Measurements from ENCODE around the gene RNH1.

The RNH1 gene

DNA sequence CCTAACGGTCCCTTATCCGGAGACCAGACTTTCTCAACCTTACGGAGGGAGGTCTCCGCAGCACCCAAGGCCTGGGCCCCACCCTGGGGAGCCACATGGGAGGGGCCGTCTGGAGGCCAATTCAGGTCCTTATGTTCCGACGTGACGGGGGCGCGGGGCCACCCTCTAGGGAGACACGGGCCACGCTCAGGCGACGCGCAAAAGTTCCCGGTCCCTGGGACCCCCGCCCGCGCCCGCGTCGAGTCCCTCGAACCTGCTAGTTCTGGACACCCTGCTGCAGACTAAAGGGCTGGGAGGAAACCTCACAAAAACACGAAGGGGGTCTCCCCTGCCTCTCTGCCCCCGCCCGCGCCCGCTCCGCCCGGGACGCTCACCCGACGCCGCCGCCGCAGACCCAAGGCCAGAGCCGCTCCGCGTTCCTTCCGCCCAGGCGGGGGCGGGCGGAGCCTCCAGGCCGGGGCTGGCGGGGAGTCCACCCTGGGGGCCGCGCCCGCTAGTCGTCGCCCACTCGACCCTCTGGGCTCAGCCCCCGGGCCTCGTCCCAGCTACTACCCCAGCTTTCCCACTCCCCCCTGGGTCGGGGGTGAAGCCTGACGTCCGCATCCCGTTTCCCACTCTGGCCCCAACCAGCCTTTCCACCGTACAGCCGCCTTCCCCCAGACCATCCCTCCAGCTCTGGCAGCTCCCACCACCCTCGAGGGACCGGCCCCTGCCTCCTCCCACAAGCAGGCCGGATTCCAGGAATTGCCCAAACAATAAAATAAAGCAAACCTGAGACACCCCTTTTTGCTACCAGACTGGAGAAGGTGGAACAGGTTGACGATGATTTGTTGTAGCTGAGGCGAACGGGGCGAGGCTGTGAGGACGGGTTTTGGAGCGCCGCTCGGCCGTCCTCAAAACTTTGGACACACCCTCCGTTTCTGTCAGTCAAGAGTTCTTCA, 2.7 kb downstream of the RNH1 start:
- no CpG with 5 or more reads among the region's 72 CpGs for WGBS (ENCODE audit: insufficient coverage, insufficient read length)
- no peaks in the 10 kb centered on the region for H3K4me1 ChIP-seq (ENCODE audit: control insufficient read depth, insufficient read depth, low read length)
- no peak for DNase-seq (ENCODE audit: low read depth, low spot score)
- H3K36me3 ChIP-seq (ENCODE audit: control insufficient read depth, insufficient read depth, low read length): peaks cover 15% of the 10 kb centered on the region
- H3K9me3 ChIP-seq (ENCODE audit: control insufficient read depth, insufficient read depth, low read length): no peaks in the 10 kb centered on the region
- no peaks in the 10 kb centered on the region for H3K27me3 ChIP-seq (ENCODE audit: control insufficient read depth, insufficient read depth, low read length)
- H3K27ac ChIP-seq (ENCODE audit: low read length): no peak overlapping the region
- no peak overlapping the region for H3K4me3 ChIP-seq (ENCODE audit: low read length)

DNA sequence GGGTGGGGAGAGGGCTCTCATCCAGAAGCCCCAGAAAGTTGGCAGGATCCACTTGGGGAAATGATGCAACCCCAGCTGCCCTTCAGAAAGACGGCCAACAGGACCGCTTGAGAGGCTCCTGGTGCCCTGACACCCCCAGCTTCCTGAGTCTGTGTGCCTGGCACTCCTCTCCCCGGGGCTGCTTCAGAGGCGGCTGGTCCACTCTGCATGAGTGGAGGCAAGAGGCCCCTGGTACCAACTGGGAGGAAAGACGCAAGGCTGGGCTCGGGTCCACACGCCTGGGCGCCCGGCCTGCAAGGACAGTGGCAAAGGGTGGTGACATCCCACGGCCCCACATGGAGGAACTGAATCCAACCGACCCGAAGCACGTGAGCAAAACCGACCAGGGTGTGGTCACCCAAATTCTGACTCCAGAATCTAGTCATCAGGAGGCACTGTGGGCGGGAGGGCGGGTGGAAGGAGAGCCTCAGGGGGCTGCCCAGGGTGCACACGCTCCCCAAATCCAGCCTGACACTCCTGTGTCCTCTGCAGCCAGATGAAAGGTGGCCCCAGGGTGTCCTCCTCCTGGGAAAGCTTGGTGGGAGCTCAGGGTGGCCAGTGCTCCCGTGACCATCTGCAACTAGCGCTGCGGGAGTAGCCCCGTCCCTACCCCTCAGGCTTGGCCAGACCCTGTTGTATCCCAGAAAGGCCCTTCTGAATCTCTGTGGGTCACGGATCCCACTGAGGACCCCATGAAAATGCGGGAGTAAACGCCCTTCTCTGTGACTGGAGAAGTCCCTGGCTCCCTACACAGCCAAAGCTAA, 3.7 kb downstream of the RNH1 start:
- Histone ChIP-seq H3K36me3 (ENCODE audit: control insufficient read depth, insufficient read depth, low read length) (peaks cover 24% of the 10 kb centered on the region), H3K4me3 (ENCODE audit: low read length) (no peak overlapping the region)
- DNase-seq (ENCODE audit: low read depth, low spot score): no peak

DNA sequence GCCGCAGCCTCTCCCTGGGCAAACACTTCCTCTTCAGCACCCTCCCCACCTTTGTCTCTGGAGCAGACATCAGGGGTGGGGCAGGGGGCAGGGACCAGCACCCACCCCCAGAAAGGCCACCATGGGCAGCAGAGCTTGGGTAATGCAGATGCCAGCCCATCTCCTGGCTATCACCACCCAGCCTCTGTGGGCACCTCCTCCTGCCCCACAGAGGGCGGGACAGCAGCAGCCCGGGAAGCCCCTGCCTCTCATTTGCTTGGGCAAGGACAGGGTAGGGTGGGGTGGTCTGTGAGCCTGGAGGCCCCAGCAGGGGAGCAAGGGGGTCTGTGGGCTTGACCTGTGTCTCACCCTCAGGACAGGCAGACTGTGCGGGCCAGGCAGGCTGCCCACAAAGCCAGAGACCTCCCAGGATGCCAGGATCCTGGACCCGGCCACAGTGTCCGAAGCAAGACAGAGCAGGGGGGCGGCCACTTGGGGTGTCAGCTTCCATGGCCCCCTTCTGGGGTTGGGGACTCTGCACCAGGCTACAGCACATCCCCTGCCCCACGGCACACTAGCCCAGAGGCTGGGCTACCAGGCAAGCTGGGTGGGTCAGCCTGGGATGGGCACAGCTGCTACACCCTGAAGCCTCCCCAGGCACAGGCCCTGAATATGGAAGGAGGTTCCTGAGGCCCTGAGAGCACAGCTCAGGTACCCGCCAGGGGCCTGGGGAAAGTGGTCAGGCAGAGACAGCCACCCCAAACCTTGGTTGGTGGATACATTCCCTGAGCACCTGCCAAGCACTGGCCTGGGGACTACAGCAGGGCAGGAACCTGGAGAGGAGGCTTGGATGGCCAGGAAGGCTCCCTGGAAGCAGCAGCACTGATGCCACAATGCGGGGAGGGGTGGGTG, 4.5 kb downstream of the RNH1 start:
- no CpG with 5 or more reads among the region's 10 CpGs for WGBS (ENCODE audit: insufficient coverage, insufficient read length)
- no peaks in the 10 kb centered on the region for H3K4me1 ChIP-seq (ENCODE audit: control insufficient read depth, insufficient read depth, low read length)
- H3K9me3 ChIP-seq (ENCODE audit: control insufficient read depth, insufficient read depth, low read length): no peaks in the 10 kb centered on the region
- DNase-seq (ENCODE audit: low read depth, low spot score): no peak
- no peak overlapping the region for H3K27ac ChIP-seq (ENCODE audit: low read length)
- H3K27me3 ChIP-seq (ENCODE audit: control insufficient read depth, insufficient read depth, low read length): no peaks in the 10 kb centered on the region
- no peak overlapping the region for H3K4me3 ChIP-seq (ENCODE audit: low read length)
- peaks cover 33% of the 10 kb centered on the region for H3K36me3 ChIP-seq (ENCODE audit: control insufficient read depth, insufficient read depth, low read length)

More for the DNA sequence above, 3.7 kb downstream of the RNH1 start:
- H3K27me3 ChIP-seq (ENCODE audit: control insufficient read depth, insufficient read depth, low read length): no peaks in the 10 kb centered on the region
- H3K27ac ChIP-seq (ENCODE audit: low read length): no peak overlapping the region
- WGBS (ENCODE audit: insufficient coverage, insufficient read length): no CpG with 5 or more reads among the region's 24 CpGs
- H3K9me3 ChIP-seq (ENCODE audit: control insufficient read depth, insufficient read depth, low read length): no peaks in the 10 kb centered on the region
- no peaks in the 10 kb centered on the region for H3K4me1 ChIP-seq (ENCODE audit: control insufficient read depth, insufficient read depth, low read length)

DNA sequence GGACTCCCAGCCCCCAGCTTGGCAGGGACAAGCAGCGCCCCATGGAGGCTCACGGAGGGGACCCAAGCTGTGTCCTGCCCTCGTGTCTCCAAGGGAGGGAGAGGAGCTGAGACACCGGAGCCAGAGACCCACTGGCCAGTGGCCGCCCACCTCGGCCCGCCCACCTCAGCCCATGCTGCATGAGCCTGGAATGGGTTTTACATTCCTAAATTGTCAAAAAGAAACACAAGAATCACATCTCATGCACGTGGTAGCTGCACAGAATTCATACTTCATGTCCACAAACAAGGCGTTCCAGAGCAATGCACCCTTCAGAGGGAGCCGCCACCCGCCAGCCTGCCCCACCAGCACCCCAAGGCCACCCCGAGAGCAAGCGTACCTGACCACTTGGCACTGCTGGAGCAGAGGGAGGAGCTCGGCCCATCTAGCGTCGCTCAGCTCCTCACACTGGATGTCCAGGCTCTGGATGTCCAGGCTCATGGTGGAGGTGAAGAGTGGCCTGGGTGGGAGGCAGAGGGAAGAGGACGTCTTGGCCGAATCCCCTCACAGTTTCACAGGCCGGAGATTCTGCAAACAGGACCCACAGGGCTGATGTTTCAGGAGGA, 5.3 kb downstream of the RNH1 start:
- H3K27ac ChIP-seq (ENCODE audit: low read length): no peak overlapping the region
- no peak for DNase-seq (ENCODE audit: low read depth, low spot score)
- H3K4me1 ChIP-seq (ENCODE audit: control insufficient read depth, insufficient read depth, low read length): no peaks in the 10 kb centered on the region
- peaks cover 40% of the 10 kb centered on the region for H3K36me3 ChIP-seq (ENCODE audit: control insufficient read depth, insufficient read depth, low read length)
- no peaks in the 10 kb centered on the region for H3K9me3 ChIP-seq (ENCODE audit: control insufficient read depth, insufficient read depth, low read length)
- H3K4me3 ChIP-seq (ENCODE audit: low read length): no peak overlapping the region
- H3K27me3 ChIP-seq (ENCODE audit: control insufficient read depth, insufficient read depth, low read length): no peaks in the 10 kb centered on the region
- WGBS (ENCODE audit: insufficient coverage, insufficient read length): no CpG with 5 or more reads among the region's 19 CpGs

DNA sequence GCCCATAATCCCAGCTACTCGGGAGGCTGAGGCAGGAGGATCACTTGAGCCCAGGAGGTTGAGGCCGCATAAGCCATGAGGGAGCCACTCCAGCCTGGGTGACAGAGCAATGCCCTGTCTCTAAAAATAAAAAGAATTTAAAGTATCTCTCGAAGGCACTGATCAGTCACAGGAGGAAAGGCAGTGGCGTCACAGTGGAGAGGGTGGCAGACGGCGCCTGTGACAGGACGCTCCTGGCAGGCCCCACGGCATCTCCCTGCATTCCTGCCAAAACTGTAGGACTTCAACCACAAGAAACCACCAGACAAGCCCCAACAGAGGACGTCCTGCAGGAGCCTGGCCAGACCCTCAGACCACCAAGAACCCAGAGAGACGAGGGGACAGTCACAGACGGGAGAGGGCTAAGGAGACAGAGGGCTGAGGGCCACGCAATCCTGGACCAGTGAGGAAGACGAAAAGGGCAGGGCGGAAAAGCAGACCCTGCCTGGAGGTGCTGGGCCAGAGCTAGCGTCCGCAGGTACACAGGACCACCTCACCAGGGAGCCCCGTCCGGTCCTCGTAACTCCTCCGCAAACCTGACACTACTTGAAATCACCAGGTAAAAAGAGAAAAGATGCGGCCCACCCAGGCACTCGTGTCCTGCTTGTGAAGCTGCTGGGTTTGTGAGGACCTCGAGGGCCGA, 5.9 kb downstream of the RNH1 start:
- no peak overlapping the region for H3K27ac ChIP-seq (ENCODE audit: low read length)
- no peaks in the 10 kb centered on the region for H3K9me3 ChIP-seq (ENCODE audit: control insufficient read depth, insufficient read depth, low read length)
- no peaks in the 10 kb centered on the region for H3K4me1 ChIP-seq (ENCODE audit: control insufficient read depth, insufficient read depth, low read length)
- no CpG with 5 or more reads among the region's 24 CpGs for WGBS (ENCODE audit: insufficient coverage, insufficient read length)
- DNase-seq (ENCODE audit: low read depth, low spot score): no peak
- peaks cover 41% of the 10 kb centered on the region for H3K36me3 ChIP-seq (ENCODE audit: control insufficient read depth, insufficient read depth, low read length)
- no peak overlapping the region for H3K4me3 ChIP-seq (ENCODE audit: low read length)
- H3K27me3 ChIP-seq (ENCODE audit: control insufficient read depth, insufficient read depth, low read length): no peaks in the 10 kb centered on the region

DNA sequence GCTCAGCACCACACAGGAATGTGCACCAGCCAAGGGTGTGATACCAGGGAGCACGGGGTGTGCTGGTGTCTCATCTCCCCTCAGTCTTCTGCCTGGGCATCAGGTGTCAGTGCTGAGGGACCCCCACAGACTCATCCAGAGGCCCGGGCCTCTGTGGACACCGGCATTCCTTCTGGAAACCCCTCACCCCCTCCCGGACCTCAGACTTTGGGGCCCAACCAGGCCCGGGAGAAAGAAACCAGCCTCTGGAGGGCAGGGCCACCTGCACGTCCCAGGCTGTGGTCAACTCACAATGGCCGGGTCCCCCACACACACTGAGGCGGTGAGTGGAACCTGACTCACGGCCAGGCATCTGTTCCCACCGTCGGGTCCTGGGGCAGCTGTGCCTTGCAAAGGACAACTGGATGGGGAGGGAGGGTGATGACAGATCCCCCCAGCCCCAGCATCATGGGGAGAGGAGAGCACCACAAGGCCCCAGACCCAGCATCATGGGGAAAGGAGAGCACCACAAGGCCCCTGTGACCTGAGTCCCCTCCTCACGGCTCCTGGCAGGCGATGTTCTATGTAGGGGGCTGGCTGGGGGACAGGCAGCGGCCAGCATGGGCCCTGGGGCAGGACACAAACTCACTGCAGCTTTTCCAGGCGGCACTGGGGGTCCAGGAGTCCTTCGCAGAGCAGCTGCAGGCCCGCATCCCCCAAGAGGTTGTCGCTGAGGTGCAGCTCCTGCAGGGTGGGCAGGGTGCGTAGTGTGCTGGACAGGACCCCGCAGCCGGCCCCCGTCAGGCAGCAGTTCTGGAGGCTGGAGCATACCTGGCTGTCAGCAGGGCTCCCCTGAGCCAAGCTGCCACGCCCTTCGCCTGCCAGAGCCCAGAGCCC, 7.6 kb downstream of the RNH1 start:
- Histone ChIP-seq H3K36me3 (ENCODE audit: control insufficient read depth, insufficient read depth, low read length) (peaks cover 41% of the 10 kb centered on the region), H3K4me3 (ENCODE audit: low read length) (no peak overlapping the region), H3K4me1 (ENCODE audit: control insufficient read depth, insufficient read depth, low read length) (no peaks in the 10 kb centered on the region), H3K27me3 (ENCODE audit: control insufficient read depth, insufficient read depth, low read length) (no peaks in the 10 kb centered on the region), H3K27ac (ENCODE audit: low read length) (no peak overlapping the region), H3K9me3 (ENCODE audit: control insufficient read depth, insufficient read depth, low read length) (no peaks in the 10 kb centered on the region)
- no peak for DNase-seq (ENCODE audit: low read depth, low spot score)
- no CpG with 5 or more reads among the region's 24 CpGs for WGBS (ENCODE audit: insufficient coverage, insufficient read length)

DNA sequence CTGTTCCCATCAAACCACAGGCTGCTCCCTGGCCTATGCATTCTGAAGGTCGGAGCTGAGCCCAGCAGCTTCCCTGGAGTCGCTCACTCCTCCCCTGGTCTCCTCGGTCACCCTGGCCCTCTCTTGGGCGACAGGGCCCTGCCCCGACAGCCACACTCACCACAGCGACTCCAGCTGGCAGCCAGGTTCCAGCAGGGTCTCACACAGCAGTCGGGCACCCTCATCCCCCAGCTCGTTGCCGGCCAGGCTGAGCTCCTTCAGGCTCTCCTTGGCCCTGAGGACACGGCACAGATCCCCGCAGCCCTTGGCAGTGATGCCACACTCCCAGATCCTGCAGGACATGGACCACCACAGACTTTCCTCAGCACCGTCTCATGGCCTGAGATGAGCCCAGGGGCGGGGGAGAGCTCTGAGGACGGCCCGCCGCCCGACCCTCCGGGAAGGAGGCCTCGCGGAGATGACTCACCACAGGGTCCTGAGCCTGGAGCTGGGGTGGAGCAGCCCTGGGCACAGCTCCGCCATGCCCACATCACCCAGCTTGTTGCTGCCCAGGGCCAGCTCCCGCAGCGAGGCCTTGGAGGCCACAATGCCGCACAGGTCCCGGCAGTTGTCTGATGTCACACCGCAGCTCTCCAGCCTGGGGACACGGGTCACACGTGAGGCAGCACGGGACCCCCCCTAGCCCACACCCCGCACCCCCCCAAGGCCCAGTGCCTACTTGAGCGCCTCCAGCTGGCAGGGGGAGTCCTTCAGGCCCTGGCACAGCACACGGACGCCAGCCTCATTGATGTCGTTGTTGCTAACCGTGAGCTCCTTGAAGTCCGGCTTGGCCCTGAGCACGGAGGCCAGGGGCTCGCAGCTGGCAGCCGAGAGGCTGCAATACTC, 8.5 kb downstream of the RNH1 start:
- DNase-seq (ENCODE audit: low read depth, low spot score): no peak
- WGBS (ENCODE audit: insufficient coverage, insufficient read length): no CpG with 5 or more reads among the region's 39 CpGs
- no peak overlapping the region for H3K27ac ChIP-seq (ENCODE audit: low read length)
- no peaks in the 10 kb centered on the region for H3K27me3 ChIP-seq (ENCODE audit: control insufficient read depth, insufficient read depth, low read length)
- no peak overlapping the region for H3K4me3 ChIP-seq (ENCODE audit: low read length)
- H3K36me3 ChIP-seq (ENCODE audit: control insufficient read depth, insufficient read depth, low read length): peaks cover 41% of the 10 kb centered on the region
- no peaks in the 10 kb centered on the region for H3K4me1 ChIP-seq (ENCODE audit: control insufficient read depth, insufficient read depth, low read length)
- no peaks in the 10 kb centered on the region for H3K9me3 ChIP-seq (ENCODE audit: control insufficient read depth, insufficient read depth, low read length)

DNA sequence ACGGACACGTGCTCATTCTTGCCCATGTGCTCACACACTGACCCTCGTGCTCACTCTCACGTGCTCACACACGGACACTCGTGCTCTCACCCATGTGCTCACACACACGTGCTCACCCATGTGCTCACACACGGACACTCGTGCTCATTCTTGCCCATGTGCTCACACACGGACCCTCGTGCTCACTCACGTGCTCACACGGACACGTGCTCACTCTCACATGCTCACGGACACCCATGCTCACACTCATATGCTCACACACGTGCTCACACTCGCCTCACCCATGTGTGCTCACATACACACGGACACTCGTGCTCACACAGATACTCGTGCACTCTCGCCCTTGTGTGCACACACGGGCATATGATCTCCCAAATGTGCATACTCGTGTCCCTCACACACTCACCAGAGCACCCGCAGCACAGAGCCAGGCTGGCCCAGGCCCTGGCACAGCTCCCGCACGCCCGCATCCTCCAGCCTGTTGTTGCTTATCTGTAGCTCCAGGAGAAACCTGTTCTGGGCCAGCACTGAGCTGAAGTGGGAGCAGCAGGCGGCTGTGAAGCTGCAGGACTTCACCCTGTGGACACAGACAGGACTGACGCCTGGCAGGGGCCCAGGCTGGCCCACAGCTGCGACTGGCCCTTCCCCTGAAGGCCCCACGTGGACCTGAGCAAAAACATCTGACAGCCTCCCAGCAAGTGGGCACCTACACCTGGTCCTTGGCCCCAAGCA, 9.3 kb downstream of the RNH1 start:
- no peak overlapping the region for H3K27ac ChIP-seq (ENCODE audit: low read length)
- H3K36me3 ChIP-seq (ENCODE audit: control insufficient read depth, insufficient read depth, low read length): peaks cover 41% of the 10 kb centered on the region
- no peak overlapping the region for H3K4me3 ChIP-seq (ENCODE audit: low read length)
- no CpG with 5 or more reads among the region's 31 CpGs for WGBS (ENCODE audit: insufficient coverage, insufficient read length)
- no peaks in the 10 kb centered on the region; the same call in 1 of the 2 replicates for H3K4me1 ChIP-seq (ENCODE audit: control insufficient read depth, insufficient read depth, low read length)
- DNase-seq (ENCODE audit: low read depth, low spot score): no peak
- no peaks in the 10 kb centered on the region for H3K9me3 ChIP-seq (ENCODE audit: control insufficient read depth, insufficient read depth, low read length)
- no peaks in the 10 kb centered on the region for H3K27me3 ChIP-seq (ENCODE audit: control insufficient read depth, insufficient read depth, low read length)
